ENCODE results near the gene PCNT.

DNA sequence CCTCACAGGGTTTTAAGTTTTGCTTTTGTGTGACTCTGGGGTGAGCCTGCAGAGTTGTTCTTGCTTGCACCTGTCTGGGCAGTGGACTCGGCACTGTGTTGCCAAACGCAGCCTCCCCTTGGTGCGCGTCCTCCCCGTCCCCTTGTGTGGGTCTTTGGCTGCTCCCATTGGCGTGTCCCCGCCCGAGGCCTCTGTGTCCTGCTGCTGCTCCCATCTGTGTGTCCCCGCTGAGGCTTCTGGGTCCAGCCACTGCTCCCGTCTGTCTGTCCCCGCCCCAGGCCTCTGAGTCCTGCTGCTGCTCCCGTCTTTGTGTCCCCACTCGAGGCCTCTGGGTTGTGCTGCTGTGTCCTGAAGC lies 62.8 kb downstream of the PCNT start:
- TF ChIP-seq, protein P1, sequence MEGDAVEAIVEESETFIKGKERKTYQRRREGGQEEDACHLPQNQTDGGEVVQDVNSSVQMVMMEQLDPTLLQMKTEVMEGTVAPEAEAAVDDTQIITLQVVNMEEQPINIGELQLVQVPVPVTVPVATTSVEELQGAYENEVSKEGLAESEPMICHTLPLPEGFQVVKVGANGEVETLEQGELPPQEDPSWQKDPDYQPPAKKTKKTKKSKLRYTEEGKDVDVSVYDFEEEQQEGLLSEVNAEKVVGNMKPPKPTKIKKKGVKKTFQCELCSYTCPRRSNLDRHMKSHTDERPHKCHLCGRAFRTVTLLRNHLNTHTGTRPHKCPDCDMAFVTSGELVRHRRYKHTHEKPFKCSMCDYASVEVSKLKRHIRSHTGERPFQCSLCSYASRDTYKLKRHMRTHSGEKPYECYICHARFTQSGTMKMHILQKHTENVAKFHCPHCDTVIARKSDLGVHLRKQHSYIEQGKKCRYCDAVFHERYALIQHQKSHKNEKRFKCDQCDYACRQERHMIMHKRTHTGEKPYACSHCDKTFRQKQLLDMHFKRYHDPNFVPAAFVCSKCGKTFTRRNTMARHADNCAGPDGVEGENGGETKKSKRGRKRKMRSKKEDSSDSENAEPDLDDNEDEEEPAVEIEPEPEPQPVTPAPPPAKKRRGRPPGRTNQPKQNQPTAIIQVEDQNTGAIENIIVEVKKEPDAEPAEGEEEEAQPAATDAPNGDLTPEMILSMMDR (IDR thresholded peaks at IDR 0.05) = no peak
- no peak for TF ChIP-seq POLR2A (IDR thresholded peaks at IDR 0.05)
